Left ventricle myocardium inferior (tissue), 1 donor: Measurements from ENCODE around the gene PILRA. TPM values are rescaled to one million over a fixed set of nuclear protein-coding genes. Genes with fewer than 3 reads are reported as not detected.
"Not testable (repeated sequence)": the region's sequence is repeated elsewhere in the genome, so short reads cannot be mapped to it uniquely, and the experiment has no call there.

ENCODE experiments used
- DNase-seq: peaks from one replicate; pipeline ENCODE4 v3.0.0-alpha.2; 2020
- H3K27ac ChIP-seq: fragments of 200-600 bp; replicated peaks from 2 replicates; pipeline ENCODE4 v1.8.0; 2021
- H3K27me3 ChIP-seq: fragments of 200-600 bp; 2 replicates; pipeline ENCODE4 v1.8.0; 2021; ENCODE audit warnings: low read depth
- H3K36me3 ChIP-seq: fragments of 200-600 bp; 2 replicates; pipeline ENCODE4 v1.8.0; 2021
- H3K4me1 ChIP-seq: fragments of 200-600 bp; 2 replicates; pipeline ENCODE4 v1.8.0; 2021
- H3K4me3 ChIP-seq: fragments of 200-600 bp; 2 replicates; pipeline ENCODE4 v1.8.0; 2021; ENCODE audit warnings: mild to moderate bottlenecking, moderate library complexity
- H3K9me3 ChIP-seq: fragments of 200-600 bp; replicated peaks from 2 replicates; pipeline ENCODE4 v1.8.0; 2021
- CTCF ChIP-seq: fragments of 200-600 bp; IDR thresholded peaks from 2 replicates; pipeline ENCODE4 v1.8.0; 2021; ENCODE audit warnings: antibody characterized with exemption, mild to moderate bottlenecking, borderline replicate concordance
- intact Hi-C: fragments of 100-400 bp; cut with micrococcal nuclease; formaldehyde crosslinking; loops from one replicate; pipeline ENCODE4 v1.11.0; 2022
- total RNA-seq: library from RNA; stranded (reverse); fragmentation: NEBNext Ultra II Directional; extraction: Animal tissue kit (Norgen Biotek cat#: 25700); gene quantifications from one replicate; pipeline ENCODE4 v1.2.1, GENCODE V29; 2021
- donor health status: DM: no; HTN: yes; CAD: no; lungs with severe emphysema.

Gene PILRA
- total RNA-seq, 1 donor from 2014 or later, result 2.0 TPM

GRCh38 chr7:100438172-100438571, 64.9 kb downstream of the PILRA start:
- TF ChIP-seq CTCF, result no peak
- no peaks in the 10 kb centered on the region for H3K27me3 ChIP-seq
- peak overlapping the region; percentile 3 for H3K27ac ChIP-seq
- no peak for DNase-seq
- peaks cover 32% of the 10 kb centered on the region for H3K4me1 ChIP-seq
- H3K36me3 ChIP-seq, result peaks cover 17% of the 10 kb centered on the region
- H3K4me3 ChIP-seq, result no peak overlapping the region
- intact Hi-C loops, result no loop called here
- H3K9me3 ChIP-seq, result no peaks in the 10 kb centered on the region

DNA sequence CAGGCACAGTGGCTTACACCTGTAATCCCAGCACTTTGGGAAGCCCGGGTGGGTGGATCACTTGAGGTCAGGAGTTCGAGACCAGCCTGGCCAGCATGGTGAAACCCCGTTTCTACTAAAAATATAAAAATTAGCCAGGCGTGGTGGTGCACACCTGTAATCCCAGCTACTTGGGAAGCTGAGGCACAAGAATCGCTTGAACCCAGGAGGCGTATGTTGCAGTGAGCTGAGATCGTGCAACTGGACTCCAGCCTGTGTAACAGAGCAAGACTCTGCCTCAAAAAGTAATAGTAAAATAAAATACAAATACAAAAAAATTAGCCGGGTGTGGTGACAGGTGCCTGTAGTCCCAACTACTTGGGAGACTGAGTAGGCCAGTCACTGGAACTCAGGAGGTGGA, 65.4 kb downstream of the PILRA start:
- H3K27ac ChIP-seq, H3K4me3 ChIP-seq, DNase-seq, H3K9me3 ChIP-seq, H3K27me3 ChIP-seq, intact Hi-C loops: not testable (repeated sequence)
- H3K4me1 ChIP-seq, result peaks cover 29% of the 10 kb centered on the region
- peaks cover 11% of the 10 kb centered on the region for H3K36me3 ChIP-seq

GRCh38 chr7:100439244-100439643, 66.0 kb downstream of the PILRA start:
- H3K9me3 ChIP-seq, H3K4me3 ChIP-seq, H3K27me3 ChIP-seq, DNase-seq, H3K27ac ChIP-seq, intact Hi-C loops, H3K36me3 ChIP-seq: not testable (repeated sequence)
- peaks cover 29% of the 10 kb centered on the region for H3K4me1 ChIP-seq

GRCh38 chr7:100441641-100442535, 68.6 kb downstream of the PILRA start:
- H3K4me1 ChIP-seq, result peaks cover 23% of the 10 kb centered on the region
- no peak for DNase-seq
- no peaks in the 10 kb centered on the region for H3K36me3 ChIP-seq
- no peak overlapping the region for H3K4me3 ChIP-seq
- no peak overlapping the region for H3K27ac ChIP-seq
- H3K9me3 ChIP-seq, result no peaks in the 10 kb centered on the region
- H3K27me3 ChIP-seq, result no peaks in the 10 kb centered on the region
- no peak for TF ChIP-seq CTCF
- intact Hi-C loops, result no loop called here

GRCh38 chr7:100443096-100443840, 70.0 kb downstream of the PILRA start:
- intact Hi-C loops, result no loop called here
- Histone ChIP-seq H3K27me3 (no peaks in the 10 kb centered on the region), H3K4me1 (peaks cover 22% of the 10 kb centered on the region), H3K27ac (peak overlapping the region; percentile 85), H3K4me3 (no peak overlapping the region), H3K36me3 (no peaks in the 10 kb centered on the region), H3K9me3 (no peaks in the 10 kb centered on the region)
- DNase-seq, result no peak
- TF ChIP-seq CTCF, result no peak

DNA sequence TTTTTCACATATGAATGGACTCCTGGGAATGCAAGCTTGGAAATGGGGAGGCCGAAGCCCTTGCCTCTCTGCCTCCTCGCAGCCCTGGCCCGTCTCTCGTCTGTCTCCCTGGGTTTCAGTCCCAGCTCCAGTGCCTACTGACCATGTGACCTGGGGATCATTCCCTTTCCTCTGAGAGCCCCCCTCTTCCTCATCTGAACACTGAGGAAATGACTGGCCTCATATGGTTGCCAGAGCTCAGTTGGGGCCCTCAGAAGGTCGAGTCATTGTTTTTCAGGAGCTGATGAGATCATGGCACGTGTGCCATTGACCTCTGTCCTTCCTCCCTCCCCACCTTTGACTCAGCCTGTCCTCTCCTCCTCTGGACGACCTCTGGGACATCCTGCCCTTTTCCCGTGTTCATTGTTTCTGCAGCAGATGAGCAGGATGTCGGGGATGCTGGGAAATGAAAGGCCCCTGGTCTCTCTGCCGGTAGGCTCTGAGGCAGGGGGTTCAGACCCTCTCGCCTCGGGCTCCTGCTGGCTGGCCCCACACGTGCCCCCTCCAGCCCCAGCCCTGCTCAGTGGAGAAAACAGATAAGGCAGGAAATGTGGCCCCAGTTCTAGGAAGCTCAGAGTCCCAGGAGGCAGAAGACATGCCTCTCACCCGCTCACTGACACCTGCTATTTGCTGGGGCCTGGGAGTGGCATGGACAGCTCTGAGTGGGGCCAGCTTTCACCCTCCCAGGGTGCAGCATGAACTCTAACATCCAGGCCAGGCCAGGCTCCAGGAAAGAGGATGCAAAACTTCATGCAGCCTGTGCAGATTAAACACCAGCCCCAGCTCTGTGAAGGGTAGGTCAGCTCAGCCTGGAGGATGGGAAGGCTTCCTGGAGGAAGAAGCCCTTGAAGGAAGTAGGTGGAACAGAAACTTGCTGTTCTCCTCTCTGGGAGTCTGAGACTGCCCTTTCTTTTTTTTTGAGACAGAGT, 71.3 kb downstream of the PILRA start:
- TF ChIP-seq CTCF, result no peak
- intact Hi-C loops, result no loop called here
- DNase-seq, result no peak

More for the DNA sequence above, 71.3 kb downstream of the PILRA start:
- Histone ChIP-seq H3K4me3 (no peak overlapping the region), H3K36me3 (no peaks in the 10 kb centered on the region), H3K9me3 (no peaks in the 10 kb centered on the region), H3K27ac (peak overlapping the region; percentile 85), H3K27me3 (no peaks in the 10 kb centered on the region), H3K4me1 (peaks cover 22% of the 10 kb centered on the region)
